Erythroblast (primary cell): ENCODE measurements around the gene NPC1.

Experiments
- GATA1 ChIP-seq: IDR thresholded peaks from 2 replicates; pipeline ENCODE4 v1.6.1; 2011; ENCODE audit warnings: low read depth, mild to moderate bottlenecking, control low read depth, low read length, moderate library complexity
- POLR2A ChIP-seq: IDR thresholded peaks from 2 replicates; pipeline ENCODE4 v1.6.1; 2011; ENCODE audit warnings: mild to moderate bottlenecking, low read length

DNA sequence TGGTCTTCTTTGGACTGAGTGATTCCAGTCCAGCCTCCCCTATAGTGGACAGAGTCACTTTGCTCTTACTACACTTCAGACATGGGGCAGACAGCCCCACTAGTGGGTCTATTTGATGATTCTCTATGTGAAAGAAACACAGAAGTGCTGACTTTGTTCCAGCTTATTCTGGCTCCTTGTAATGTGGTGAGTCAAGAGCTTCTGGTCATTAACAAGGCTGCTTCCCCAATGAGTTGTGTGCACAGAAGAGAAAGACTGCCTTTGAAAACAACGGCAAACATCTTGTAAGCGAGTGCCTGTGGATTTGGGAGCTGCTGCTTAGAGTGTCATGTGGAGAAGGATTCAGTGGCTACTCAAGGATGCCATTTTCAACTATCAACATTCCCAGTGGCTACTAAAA, 43.8 kb downstream of the NPC1 start:
- TF ChIP-seq POLR2A: no peak
- TF ChIP-seq GATA1: no peak
